ENCODE data around the gene PPFIA3.

The PPFIA3 gene

GRCh38 chr19:49150106-49150943 lies 31.0 kb downstream of the PPFIA3 start:
- in situ Hi-C loops (cut with MboI; ENCODE audit: low pct_unique_long_range_greater_than_20kb, low sequenced_read_pairs, unreplicated experiment) = no loop called here
- peak; percentile 80 for DNase-seq (ENCODE audit: low spot score)
- TF ChIP-seq, protein P1, sequence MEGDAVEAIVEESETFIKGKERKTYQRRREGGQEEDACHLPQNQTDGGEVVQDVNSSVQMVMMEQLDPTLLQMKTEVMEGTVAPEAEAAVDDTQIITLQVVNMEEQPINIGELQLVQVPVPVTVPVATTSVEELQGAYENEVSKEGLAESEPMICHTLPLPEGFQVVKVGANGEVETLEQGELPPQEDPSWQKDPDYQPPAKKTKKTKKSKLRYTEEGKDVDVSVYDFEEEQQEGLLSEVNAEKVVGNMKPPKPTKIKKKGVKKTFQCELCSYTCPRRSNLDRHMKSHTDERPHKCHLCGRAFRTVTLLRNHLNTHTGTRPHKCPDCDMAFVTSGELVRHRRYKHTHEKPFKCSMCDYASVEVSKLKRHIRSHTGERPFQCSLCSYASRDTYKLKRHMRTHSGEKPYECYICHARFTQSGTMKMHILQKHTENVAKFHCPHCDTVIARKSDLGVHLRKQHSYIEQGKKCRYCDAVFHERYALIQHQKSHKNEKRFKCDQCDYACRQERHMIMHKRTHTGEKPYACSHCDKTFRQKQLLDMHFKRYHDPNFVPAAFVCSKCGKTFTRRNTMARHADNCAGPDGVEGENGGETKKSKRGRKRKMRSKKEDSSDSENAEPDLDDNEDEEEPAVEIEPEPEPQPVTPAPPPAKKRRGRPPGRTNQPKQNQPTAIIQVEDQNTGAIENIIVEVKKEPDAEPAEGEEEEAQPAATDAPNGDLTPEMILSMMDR (IDR thresholded peaks at IDR 0.05; ENCODE audit: extremely low read depth, insufficient read depth, missing control alignments) = no peak

DNA sequence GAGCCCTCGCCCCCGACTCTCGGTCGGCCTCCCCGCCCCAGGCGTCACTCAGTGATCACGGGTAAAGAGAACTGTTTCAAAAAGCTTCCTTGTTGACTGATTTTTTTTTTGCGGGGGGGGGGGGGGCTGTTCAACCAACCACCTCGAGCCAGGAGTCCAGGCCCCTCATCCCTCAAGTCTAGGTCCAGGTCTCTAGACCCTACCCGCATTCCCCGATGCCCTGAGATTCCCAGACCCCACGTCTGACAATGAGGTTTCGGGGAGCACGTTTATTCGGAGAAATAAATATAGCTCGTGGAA lies 31.6 kb downstream of the PPFIA3 start:
- no peak for DNase-seq (ENCODE audit: low spot score)
- in situ Hi-C loops (cut with MboI; ENCODE audit: low pct_unique_long_range_greater_than_20kb, low sequenced_read_pairs, unreplicated experiment) = no loop called here
- TF ChIP-seq, protein P1 (IDR thresholded peaks at IDR 0.05; ENCODE audit: extremely low read depth, insufficient read depth, missing control alignments) = no peak

DNA sequence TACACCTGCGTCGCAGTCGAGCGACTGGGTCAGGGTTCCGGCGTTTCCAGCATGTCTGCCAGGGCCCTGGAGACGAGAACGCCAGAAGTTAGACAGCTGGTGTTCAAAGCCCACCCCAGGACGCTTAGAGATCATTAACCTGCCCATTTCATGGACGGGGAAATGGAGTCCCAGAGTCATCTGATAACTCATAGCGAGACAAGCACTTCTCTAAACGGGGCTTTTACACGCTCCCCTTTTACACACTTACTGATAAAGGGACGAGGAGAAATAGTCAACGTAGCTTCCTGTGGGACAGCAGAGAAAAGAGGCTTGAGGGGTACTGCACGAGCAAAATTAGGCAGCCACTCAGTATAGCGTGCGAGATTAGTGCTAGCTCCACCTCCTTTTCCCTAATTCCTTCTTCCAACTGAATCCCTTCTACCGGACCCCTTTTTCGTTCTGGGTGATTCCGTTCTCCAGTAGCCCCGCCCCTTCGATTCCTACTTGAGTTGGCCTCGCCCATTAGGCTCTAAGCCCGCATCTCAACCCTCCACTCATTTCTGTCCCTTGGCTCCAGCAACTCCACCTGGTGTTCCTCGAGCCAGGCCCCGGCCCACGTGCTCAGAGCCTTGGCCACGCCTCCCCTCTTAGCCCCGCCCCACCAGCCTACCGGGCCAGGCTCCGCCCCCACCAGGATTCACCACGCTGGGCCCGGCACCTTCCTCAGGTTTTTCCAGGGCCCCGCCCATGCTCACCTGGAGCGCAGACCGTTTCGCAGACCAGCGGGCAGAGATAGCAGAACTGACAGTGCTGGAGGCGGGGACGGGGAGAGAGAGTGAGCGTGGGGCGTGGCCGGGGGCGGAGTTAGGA lies 32.1 kb downstream of the PPFIA3 start:
- no peak for DNase-seq (ENCODE audit: low spot score)
- in situ Hi-C loops (cut with MboI; ENCODE audit: low pct_unique_long_range_greater_than_20kb, low sequenced_read_pairs, unreplicated experiment) = no loop called here
- TF ChIP-seq, protein P1 (IDR thresholded peaks at IDR 0.05; ENCODE audit: extremely low read depth, insufficient read depth, missing control alignments) = no peak

- no peak for DNase-seq (ENCODE audit: low spot score)
- TF ChIP-seq, protein P1 (IDR thresholded peaks at IDR 0.05; ENCODE audit: extremely low read depth, insufficient read depth, missing control alignments) = no peak
- in situ Hi-C loops (cut with MboI; ENCODE audit: low pct_unique_long_range_greater_than_20kb, low sequenced_read_pairs, unreplicated experiment) = no loop called here
Observed at GRCh38 chr19:49152119-49152550, 32.8 kb downstream of the PPFIA3 start.

GRCh38 chr19:49153167-49153809 lies 33.9 kb downstream of the PPFIA3 start:
- in situ Hi-C loops (cut with MboI; ENCODE audit: low pct_unique_long_range_greater_than_20kb, low sequenced_read_pairs, unreplicated experiment) = no loop called here
- no peak for DNase-seq (ENCODE audit: low spot score)
- TF ChIP-seq, protein P1 (IDR thresholded peaks at IDR 0.05; ENCODE audit: extremely low read depth, insufficient read depth, missing control alignments) = no peak

DNA sequence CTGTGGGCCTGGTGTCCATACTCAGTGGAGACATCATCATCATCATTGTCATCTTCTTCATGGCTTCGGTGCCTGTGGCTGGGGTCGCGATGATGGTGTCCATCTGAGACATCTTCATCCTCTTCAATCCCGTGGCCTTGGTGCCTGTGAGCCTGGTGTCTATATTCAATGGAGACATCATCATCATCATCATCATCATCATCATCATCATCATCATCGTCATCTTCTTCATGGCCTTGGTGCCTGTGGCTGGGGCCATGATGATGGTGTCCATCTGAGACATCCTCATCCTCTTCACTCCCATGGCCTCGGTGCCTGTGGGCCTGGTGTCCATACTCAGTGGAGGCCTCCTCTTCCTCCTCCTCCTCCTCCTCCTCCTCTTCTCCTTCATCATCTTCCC lies 34.9 kb downstream of the PPFIA3 start:
- in situ Hi-C loops (cut with MboI; ENCODE audit: low pct_unique_long_range_greater_than_20kb, low sequenced_read_pairs, unreplicated experiment) = no loop called here
- TF ChIP-seq, protein P1 (IDR thresholded peaks at IDR 0.05; ENCODE audit: extremely low read depth, insufficient read depth, missing control alignments) = no peak
- no peak for DNase-seq (ENCODE audit: low spot score)

All from GM13977 (cell line).